PC-3 (cell line): ENCODE measurements around the gene LIN54.

ENCODE experiments used
- EZH2 ChIP-seq: fragments of 300-600 bp; sonication (generic); IDR thresholded peaks from one replicate; pipeline ENCODE4 v1.6.1; 2017; ENCODE audit warnings: antibody characterized with exemption, mild to moderate bottlenecking, low read length; ENCODE audit not compliant: unreplicated experiment
- TF ChIP-seq, protein P1 (sequence below): fragments of 300-600 bp; sonication (generic); conservative IDR thresholded peaks from 2 replicates; pipeline ENCODE4 v1.5.1; 2017; ENCODE audit warnings: antibody characterized with exemption, low read depth, mild to moderate bottlenecking, low read length

DNA sequence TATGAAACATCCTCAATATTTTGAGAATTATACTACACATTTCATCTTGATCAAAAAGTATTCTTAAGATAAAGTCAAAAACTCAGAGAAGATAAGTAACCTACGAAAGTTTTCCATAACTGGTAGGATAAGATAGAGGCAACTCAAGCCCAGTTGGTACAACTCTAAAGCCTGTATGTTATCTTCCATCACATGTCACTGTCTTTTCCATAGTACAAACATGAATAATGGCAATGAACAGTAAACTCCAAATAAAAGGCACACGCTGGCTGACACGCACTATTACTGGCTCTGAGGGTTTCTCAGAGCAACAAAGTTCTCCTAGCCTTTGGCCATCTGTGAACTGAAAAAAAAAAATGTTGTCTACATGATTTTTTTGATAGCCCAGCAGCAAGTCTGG lies 27.2 kb downstream of the LIN54 start:
- no peak for TF ChIP-seq EZH2
- TF ChIP-seq, protein P1, sequence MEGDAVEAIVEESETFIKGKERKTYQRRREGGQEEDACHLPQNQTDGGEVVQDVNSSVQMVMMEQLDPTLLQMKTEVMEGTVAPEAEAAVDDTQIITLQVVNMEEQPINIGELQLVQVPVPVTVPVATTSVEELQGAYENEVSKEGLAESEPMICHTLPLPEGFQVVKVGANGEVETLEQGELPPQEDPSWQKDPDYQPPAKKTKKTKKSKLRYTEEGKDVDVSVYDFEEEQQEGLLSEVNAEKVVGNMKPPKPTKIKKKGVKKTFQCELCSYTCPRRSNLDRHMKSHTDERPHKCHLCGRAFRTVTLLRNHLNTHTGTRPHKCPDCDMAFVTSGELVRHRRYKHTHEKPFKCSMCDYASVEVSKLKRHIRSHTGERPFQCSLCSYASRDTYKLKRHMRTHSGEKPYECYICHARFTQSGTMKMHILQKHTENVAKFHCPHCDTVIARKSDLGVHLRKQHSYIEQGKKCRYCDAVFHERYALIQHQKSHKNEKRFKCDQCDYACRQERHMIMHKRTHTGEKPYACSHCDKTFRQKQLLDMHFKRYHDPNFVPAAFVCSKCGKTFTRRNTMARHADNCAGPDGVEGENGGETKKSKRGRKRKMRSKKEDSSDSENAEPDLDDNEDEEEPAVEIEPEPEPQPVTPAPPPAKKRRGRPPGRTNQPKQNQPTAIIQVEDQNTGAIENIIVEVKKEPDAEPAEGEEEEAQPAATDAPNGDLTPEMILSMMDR, result no peak
